DOHH2 (cell line): ENCODE measurements around the gene RNLS.

Experiments
- EZH2phosphoT487 ChIP-seq: fragments of 200-600 bp; sonication (generic); IDR thresholded peaks from 2 replicates; pipeline ENCODE4 v1.6.1; 2017; ENCODE audit warnings: borderline replicate concordance, mild to moderate bottlenecking, antibody characterized with exemption, low read length, moderate library complexity, mixed read lengths
- TF ChIP-seq, protein P1 (sequence below): fragments of 200-600 bp; sonication (generic); IDR thresholded peaks from one replicate; pipeline ENCODE4 v1.5.1; 2014; ENCODE audit warnings: antibody characterized with exemption, mild to moderate bottlenecking, low read depth, low read length; ENCODE audit not compliant: poor library complexity, severe bottlenecking

DNA sequence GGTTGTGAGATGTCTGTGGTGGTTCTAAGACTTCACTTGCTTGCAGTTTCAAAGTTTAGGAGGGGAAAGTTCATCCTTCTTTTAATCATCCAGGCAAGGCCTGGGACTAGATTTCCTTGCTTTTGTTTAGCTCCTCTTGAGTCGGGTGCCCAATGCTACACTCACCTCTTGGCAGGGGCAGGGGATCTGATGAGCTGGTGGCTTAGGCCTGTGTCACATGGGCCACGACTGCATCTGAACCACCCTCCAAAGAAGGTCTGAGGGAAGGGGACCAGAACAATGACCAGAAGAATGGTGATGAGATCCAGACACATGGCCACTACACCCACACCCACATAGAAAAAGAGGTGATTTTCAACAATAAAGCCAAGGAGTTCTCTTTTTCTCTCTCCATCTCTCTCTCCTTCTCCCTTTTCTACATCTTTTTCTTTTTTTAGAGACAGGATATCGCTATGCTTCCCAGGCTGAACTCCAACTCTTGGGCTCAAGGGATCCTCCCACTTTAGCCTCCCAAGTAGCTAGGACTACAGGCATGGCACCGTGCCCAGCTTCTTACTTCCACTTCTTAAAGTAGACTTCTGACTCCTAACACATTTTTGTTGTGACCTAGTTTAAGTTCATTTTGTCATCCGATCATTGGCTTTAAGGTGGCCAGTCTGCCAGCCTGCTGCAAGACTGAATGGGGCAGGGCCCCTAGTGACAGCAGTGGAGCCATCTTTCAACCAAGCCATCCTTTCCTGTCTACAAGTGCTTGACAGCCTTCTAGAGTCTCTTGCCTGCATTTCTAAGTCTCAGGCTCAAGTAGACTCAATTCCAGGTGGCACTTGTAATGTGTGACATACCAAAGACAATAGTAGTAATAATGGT is 350.9 kb downstream of the RNLS start:
- TF ChIP-seq, protein P1, sequence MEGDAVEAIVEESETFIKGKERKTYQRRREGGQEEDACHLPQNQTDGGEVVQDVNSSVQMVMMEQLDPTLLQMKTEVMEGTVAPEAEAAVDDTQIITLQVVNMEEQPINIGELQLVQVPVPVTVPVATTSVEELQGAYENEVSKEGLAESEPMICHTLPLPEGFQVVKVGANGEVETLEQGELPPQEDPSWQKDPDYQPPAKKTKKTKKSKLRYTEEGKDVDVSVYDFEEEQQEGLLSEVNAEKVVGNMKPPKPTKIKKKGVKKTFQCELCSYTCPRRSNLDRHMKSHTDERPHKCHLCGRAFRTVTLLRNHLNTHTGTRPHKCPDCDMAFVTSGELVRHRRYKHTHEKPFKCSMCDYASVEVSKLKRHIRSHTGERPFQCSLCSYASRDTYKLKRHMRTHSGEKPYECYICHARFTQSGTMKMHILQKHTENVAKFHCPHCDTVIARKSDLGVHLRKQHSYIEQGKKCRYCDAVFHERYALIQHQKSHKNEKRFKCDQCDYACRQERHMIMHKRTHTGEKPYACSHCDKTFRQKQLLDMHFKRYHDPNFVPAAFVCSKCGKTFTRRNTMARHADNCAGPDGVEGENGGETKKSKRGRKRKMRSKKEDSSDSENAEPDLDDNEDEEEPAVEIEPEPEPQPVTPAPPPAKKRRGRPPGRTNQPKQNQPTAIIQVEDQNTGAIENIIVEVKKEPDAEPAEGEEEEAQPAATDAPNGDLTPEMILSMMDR: no peak
- no peak for TF ChIP-seq EZH2phosphoT487
